Motor neuron (in vitro differentiated cells): ENCODE measurements around the gene ZNF318. TPM values are rescaled to one million over a fixed set of nuclear protein-coding genes. Genes with fewer than 3 reads are reported as not detected.
"Not testable (repeated sequence)": the region's sequence is repeated elsewhere in the genome, so short reads cannot be mapped to it uniquely, and the experiment has no call there.

Source experiments
- ATAC-seq, 8 experiments: fragments of 200-7000 bp; cut with Tn5 transposase; replicated peaks in 6 of 8; 2 replicates each; pipeline ENCODE4 v1.8.0; 2021; ENCODE audit warnings: mild to moderate bottlenecking in 8 of 8, moderate library complexity in 8 of 8
- H3K27ac ChIP-seq, 2 donors: fragments of 250-450 bp; sonication (Bioruptor Pico); 2 replicates each; pipeline ENCODE4 v1.9.0; 2021; ENCODE audit warnings: antibody characterized with exemption in 2 of 2, mild to moderate bottlenecking in 2 of 2, moderate library complexity in 1 of 2
- H3K4me1 ChIP-seq, 2 donors: fragments of 250-450 bp; sonication (Bioruptor Pico); replicated peaks in 1 of 2; 2 replicates each; pipeline ENCODE4 v1.6.1; 2021; ENCODE audit warnings: antibody characterized with exemption in 2 of 2, mild to moderate bottlenecking in 2 of 2, moderate library complexity in 1 of 2
- H3K4me3 ChIP-seq, 5 donors: fragments of 250-450 bp; sonication (Bioruptor Pico); 2 replicates each; pipeline ENCODE4 v1.9.0; 2021; ENCODE audit warnings: antibody characterized with exemption in 5 of 5, mild to moderate bottlenecking in 5 of 5, moderate library complexity in 4 of 5
- WGBS, 10 experiments: fragments of 450-650 bp; shearing (Covaris generic); methylation state at CpG; one replicate each; pipeline ENCODE4 v1.0.0; 2022; 5-methylcytosine and 5-hydroxymethylcytosine counted together
- in situ Hi-C, 9 experiments: fragments of 400-800 bp; cut with MboI; loops; one replicate each; pipeline ENCODE4 v1.15.0; 2021; ENCODE audit warnings: low sequenced_read_pairs in 9 of 9, low pct_unique_long_range_greater_than_20kb in 2 of 9; ENCODE audit not compliant: unreplicated experiment in 9 of 9
- total RNA-seq, 8 experiments: library from RNA; unstranded; fragments of 300-600 nt; gene quantifications; 2 replicates each; pipeline versions ENCODE4 v1.2.3 to v1.2.4, GENCODE V29; 2022

Gene ZNF318
- total RNA-seq, 8 experiments from 2014 or later, result 9.4 to 25.0 (median 14.7) TPM

GRCh38 chr6:43380858-43381257 is 11.4 kb upstream of the ZNF318 start:
- not testable (repeated sequence) for H3K4me1 ChIP-seq, H3K27ac ChIP-seq, H3K4me3 ChIP-seq, ATAC-seq
- in situ Hi-C loops, result loop anchor here in 2 of 9 experiments (10.0 to 25.0 kb wide), 2 partner anchors 124 to 131 kb away; partner anchors contain the start of genes LRRC73 (in 1 of the 2), POLR1C (in 1 of the 2) and YIPF3 (in 1 of the 2)
- WGBS, 10 experiments, result 59 to 84% (median 79%) methylated on average over 4 to 9 of the region's 9 CpGs; no CpG with 5 or more reads in 3 of the 10 experiments

- in situ Hi-C loops, result loop anchor here in 1 of 9 experiments (25.0 kb wide), 1 partner anchor 134 kb away; the partner anchor contains the start of genes LRRC73, POLR1C and YIPF3
These were observed 9.2 kb upstream of the ZNF318 start for GRCh38 chr6:43378631-43379030.

GRCh38 chr6:43377710-43378229 is 8.3 kb upstream of the ZNF318 start:
- no peak for ATAC-seq
- WGBS, 10 experiments, result 0 to 100% (median 67%) methylated on average over 1 to 2 of the region's 2 CpGs; no CpG with 5 or more reads in 1 of the 10 experiments
- no peaks in the 10 kb centered on the region for H3K4me1 ChIP-seq
- no peak overlapping the region for H3K4me3 ChIP-seq
- in situ Hi-C loops, result loop anchor here in 1 of 9 experiments (25.0 kb wide), 1 partner anchor 135 kb away; the partner anchor contains the start of genes LRRC73, POLR1C and YIPF3
- H3K27ac ChIP-seq, result no peak overlapping the region

More at GRCh38 chr6:43378631-43379030, 9.2 kb upstream of the ZNF318 start:
- Histone ChIP-seq H3K4me3 (no peak overlapping the region), H3K27ac (no peak overlapping the region), H3K4me1 (no peaks in the 10 kb centered on the region)
- 20 to 80% (median 58%) methylated on average over 1 to 3 of the region's 3 CpGs; no CpG with 5 or more reads in 4 of the 10 experiments for WGBS, 10 experiments
- no peak for ATAC-seq

GRCh38 chr6:43376551-43376981 is 7.1 kb upstream of the ZNF318 start:
- in situ Hi-C loops, result loop anchor here in 1 of 9 experiments (25.0 kb wide), 1 partner anchor 136 kb away; the partner anchor contains the start of genes LRRC73, POLR1C and YIPF3
- WGBS, 10 experiments, result 80 to 100% (median 94%) methylated on average over 1 of the region's 1 CpG; no CpG with 5 or more reads in 4 of the 10 experiments
- no peak overlapping the region for H3K4me3 ChIP-seq
- no peaks in the 10 kb centered on the region for H3K4me1 ChIP-seq
- H3K27ac ChIP-seq, result no peak overlapping the region
- peak in 1 of 8 experiments; percentile 26 for ATAC-seq

GRCh38 chr6:43375693-43376092 is 6.2 kb upstream of the ZNF318 start:
- Histone ChIP-seq H3K4me3 (no peak overlapping the region), H3K27ac (no peak overlapping the region), H3K4me1 (no peaks in the 10 kb centered on the region)
- in situ Hi-C loops, result loop anchor here in 1 of 9 experiments (25.0 kb wide), 1 partner anchor 137 kb away; the partner anchor contains the start of genes LRRC73, POLR1C and YIPF3
- no peak for ATAC-seq
- 53 to 100% (median 81%) methylated on average over 2 to 4 of the region's 4 CpGs; no CpG with 5 or more reads in 1 of the 10 experiments for WGBS, 10 experiments

- ATAC-seq, result no peak
- Histone ChIP-seq H3K4me1 (peaks cover 4 to 5% of the 10 kb centered on the region in 2 donors), H3K27ac (no peak overlapping the region), H3K4me3 (no peak overlapping the region)
- in situ Hi-C loops, result no loop called here
- 60 to 93% (median 75%) methylated on average over 1 to 4 of the region's 5 CpGs; no CpG with 5 or more reads in 5 of the 10 experiments for WGBS, 10 experiments
These were observed 3.9 kb upstream of the ZNF318 start for GRCh38 chr6:43373252-43373875.

- in situ Hi-C loops, ATAC-seq: not testable (repeated sequence)
- Histone ChIP-seq H3K4me1 (peaks cover 7 to 11% of the 10 kb centered on the region in 2 donors), H3K27ac (peak overlapping the region; percentile 53 to 83), H3K4me3 (peak overlapping the region; percentile 22 to 87 (median 62))
- 17 to 94% (median 69%) methylated on average over 1 to 9 of the region's 16 CpGs; no CpG with 5 or more reads in 4 of the 10 experiments for WGBS, 10 experiments
These were observed 645 bp upstream of the ZNF318 start for GRCh38 chr6:43370003-43370580.

GRCh38 chr6:43368259-43369160 is 937 bp downstream of the ZNF318 start:
- peaks cover 7 to 11% of the 10 kb centered on the region in 2 donors for H3K4me1 ChIP-seq
- peak overlapping the region; percentile 88 to 94 for H3K27ac ChIP-seq
- ATAC-seq, result peak; percentile 9 to 37 (median 24)
- in situ Hi-C loops, result no loop called here
- H3K4me3 ChIP-seq, result peak overlapping the region; percentile 50 to 87 (median 68)
- 0 to 6% (median 1%) methylated on average over 1 to 9 of the region's 71 CpGs; no CpG with 5 or more reads in 2 of the 10 experiments for WGBS, 10 experiments

GRCh38 chr6:43367245-43367984 is 2.0 kb downstream of the ZNF318 start:
- ATAC-seq, result no peak
- H3K4me1 ChIP-seq, result peaks cover 7 to 11% of the 10 kb centered on the region in 2 donors
- in situ Hi-C loops, result no loop called here
- H3K27ac ChIP-seq, result no peak overlapping the region
- 54 to 96% (median 84%) methylated on average over 2 to 8 of the region's 9 CpGs; no CpG with 5 or more reads in 1 of the 10 experiments for WGBS, 10 experiments
- peak overlapping the region in 4 of 5 donors; percentile 50 to 87 (median 74) for H3K4me3 ChIP-seq

GRCh38 chr6:43361269-43361668 is 8.2 kb downstream of the ZNF318 start:
- no peak overlapping the region for H3K27ac ChIP-seq
- WGBS, 10 experiments, result 94 to 100% (median 100%) methylated on average over 1 to 2 of the region's 2 CpGs; no CpG with 5 or more reads in 2 of the 10 experiments
- H3K4me3 ChIP-seq, result no peak overlapping the region
- H3K4me1 ChIP-seq, result no peaks in the 10 kb centered on the region
- ATAC-seq, result peak in 1 of 8 experiments; percentile 23
- in situ Hi-C loops, result no loop called here

GRCh38 chr6:43359831-43360230 is 9.6 kb downstream of the ZNF318 start:
- Histone ChIP-seq H3K27ac (no peak overlapping the region), H3K4me3 (no peak overlapping the region), H3K4me1 (no peaks in the 10 kb centered on the region)
- WGBS, 10 experiments, result 77 to 83% methylated on average over 1 of the region's 1 CpG; no CpG with 5 or more reads in 8 of the 10 experiments
- in situ Hi-C loops, result no loop called here
- ATAC-seq, result no peak

- H3K4me1 ChIP-seq, result no peaks in the 10 kb centered on the region
- in situ Hi-C loops, result no loop called here
- H3K4me3 ChIP-seq, result no peak overlapping the region
- ATAC-seq, result no peak
- H3K27ac ChIP-seq, result no peak overlapping the region
These were observed 10.1 kb downstream of the ZNF318 start for GRCh38 chr6:43359381-43359780.
